Epidermal melanocyte (primary cell): Measurements from ENCODE around the gene ZCCHC10.
"Not testable (repeated sequence)": the region's sequence is repeated elsewhere in the genome, so short reads cannot be mapped to it uniquely, and the experiment has no call there.

ENCODE experiments used
- DNase-seq: peaks from one replicate; pipeline ENCODE4 v3.0.0; 2011; ENCODE audit warnings: low spot score; ENCODE audit not compliant: insufficient read length

ZCCHC10 gene

GRCh38 chr5:132979367-132979940 lies 46.9 kb downstream of the ZCCHC10 start:
- DNase-seq, result no peak

- DNase-seq, result no peak
Observed at GRCh38 chr5:132976852-132977251, 49.5 kb downstream of the ZCCHC10 start.

GRCh38 chr5:132972436-132972828 lies 53.9 kb downstream of the ZCCHC10 start:
- DNase-seq, result not testable (repeated sequence)

GRCh38 chr5:132971483-132972435 lies 54.6 kb downstream of the ZCCHC10 start:
- DNase-seq, result no peak

- no peak for DNase-seq
Observed at GRCh38 chr5:132965120-132965519, 61.2 kb downstream of the ZCCHC10 start.

- DNase-seq, result peak; percentile 83
Observed at GRCh38 chr5:132963171-132964104, 62.9 kb downstream of the ZCCHC10 start, which contains the start of gene AFF4. AFF4 (minus strand) TSS chr5:132963634; CDS start chr5:132937189, 26,445 bp downstream.

- DNase-seq, result no peak
Observed at GRCh38 chr5:132962429-132963021, 63.8 kb downstream of the ZCCHC10 start.

- DNase-seq, result no peak
Observed at GRCh38 chr5:132961887-132962286, 64.5 kb downstream of the ZCCHC10 start.

- DNase-seq, result not testable (repeated sequence)
Observed at GRCh38 chr5:132961123-132961815, 65.1 kb downstream of the ZCCHC10 start.

- DNase-seq, result not testable (repeated sequence)
Observed at GRCh38 chr5:132956166-132956799, 70.1 kb downstream of the ZCCHC10 start.

- DNase-seq, result no peak
Observed at GRCh38 chr5:132953710-132954109, 72.6 kb downstream of the ZCCHC10 start.

GRCh38 chr5:132952829-132953228 lies 73.5 kb downstream of the ZCCHC10 start:
- no peak for DNase-seq

GRCh38 chr5:132951897-132952296 lies 74.5 kb downstream of the ZCCHC10 start:
- DNase-seq, result no peak

- no peak for DNase-seq
Observed at GRCh38 chr5:132949136-132949535, 77.2 kb downstream of the ZCCHC10 start.

- DNase-seq, result no peak
Observed at GRCh38 chr5:132947671-132948070, 78.7 kb downstream of the ZCCHC10 start.
